A549 (cell line): ENCODE measurements around the gene TULP1. TPM values are rescaled to one million over a fixed set of nuclear protein-coding genes. Genes with fewer than 3 reads are reported as not detected.

Experiments used
- ATAC-seq, 2 experiments: fragments of 200-7000 bp in 1 of 2; fragments of >200 bp in 1 of 2; cut with Nextera tagmentation in 1 of 2; cut with Tn5 transposase in 1 of 2; 3 replicates each; pipeline versions ENCODE4 v1.8.0 to v1.9.1; 2018 to 2020; ENCODE audit warnings: mild to moderate bottlenecking in 1 of 2, moderate library complexity in 1 of 2
- CTCF ChIA-PET: fragments of 300-600 bp; sonication (Branson Sonifier 250); formaldehyde crosslinking; extraction: SDS; loops from one replicate; lab custom pipeline; 2021; ENCODE audit warnings: antibody characterized with exemption, inconsistent platforms; lab: Yijun Ruan, JAX
- POLR2A ChIA-PET: fragments of 350-600 bp; formaldehyde crosslinking; extraction: SDS; loops from one replicate; lab custom pipeline; 2021; ENCODE audit warnings: antibody characterized with exemption, inconsistent platforms; lab: Yijun Ruan, JAX
- DNase-seq, 2 experiments: peaks; one replicate each; pipeline versions ENCODE4 v3.0.0 to v3.0.0-alpha.2; 2011 to 2016; ENCODE audit warnings: low read depth in 1 of 2, low spot score in 1 of 2
- FAIRE-seq: peaks from 2 replicates; lab custom pipeline; 2011; peaks lifted over from hg19 to GRCh38; lab: Jason Lieb, UNC
- H3K27ac ChIP-seq, 2 experiments: fragments of >200 bp; sonication (Bioruptor Twin); formaldehyde crosslinking; 3 replicates each; pipeline ENCODE4 v1.5.1; 2016 to 2017
- H3K4me1 ChIP-seq: fragments of >200 bp; sonication (Bioruptor Twin); formaldehyde crosslinking; 3 replicates; pipeline ENCODE4 v1.6.1; 2016
- H3K4me2 ChIP-seq: fragments of >200 bp; sonication (Bioruptor Twin); formaldehyde crosslinking; 3 replicates; pipeline ENCODE4 v1.6.1; 2016
- H3K4me3 ChIP-seq: fragments of >200 bp; sonication (Bioruptor Twin); formaldehyde crosslinking; 3 replicates; pipeline ENCODE4 v1.5.1; 2016
- H3K9me3 ChIP-seq: fragments of >200 bp; sonication (Bioruptor Twin); formaldehyde crosslinking; 3 replicates; pipeline ENCODE4 v1.6.1; 2016
- BHLHE40 ChIP-seq: IDR thresholded peaks from 2 replicates; pipeline ENCODE4 v1.6.1; 2012; ENCODE audit warnings: low read depth, low read length, inconsistent platforms
- CBX2 ChIP-seq: fragments of 200-600 bp; sonication (generic); IDR thresholded peaks from 2 replicates; pipeline ENCODE4 v1.6.1; 2016; ENCODE audit warnings: low read depth, mild to moderate bottlenecking, borderline replicate concordance
- CBX8 ChIP-seq: fragments of 200-600 bp; sonication (generic); IDR thresholded peaks from 2 replicates; pipeline ENCODE4 v1.6.1; 2016
- CEBPB ChIP-seq, 2 experiments: fragments of >200 bp in 1 of 2; sonication (Bioruptor Twin) in 1 of 2; formaldehyde crosslinking in 1 of 2; IDR thresholded peaks; 2 replicates each; pipeline ENCODE4 v1.6.1; 2012 to 2016
- CHD2 ChIP-seq: fragments of 150-350 bp; IDR thresholded peaks from 2 replicates; pipeline ENCODE4 v1.6.1; 2014; ENCODE audit warnings: low read length; ENCODE audit not compliant: partially characterized antibody
- EHMT2 ChIP-seq: fragments of 200-600 bp; sonication (generic); IDR thresholded peaks from 2 replicates; pipeline ENCODE4 v1.6.1; 2016; ENCODE audit warnings: antibody characterized with exemption, low read depth, mild to moderate bottlenecking, moderate library complexity
- FOXS1 ChIP-seq: fragments of 250-450 bp; sonication (Bioruptor Pico); IDR thresholded peaks from 2 replicates; pipeline ENCODE4 v1.5.0; 2020; ENCODE audit warnings: mild to moderate bottlenecking, moderate library complexity
- HEYL ChIP-seq: fragments of 250-450 bp; sonication (Bioruptor Pico); IDR thresholded peaks from 2 replicates; pipeline ENCODE4 v1.8.0; 2021; ENCODE audit warnings: mild to moderate bottlenecking, moderate library complexity
- JUN ChIP-seq, 2 experiments: fragments of >200 bp; sonication (Bioruptor Twin); formaldehyde crosslinking; IDR thresholded peaks; 2 replicates in 1 of 2; 3 replicates in 1 of 2; pipeline ENCODE4 v1.6.1; 2016 to 2017
- KDM1A ChIP-seq: fragments of 200-600 bp; sonication (generic); IDR thresholded peaks from 2 replicates; pipeline ENCODE4 v1.6.1; 2016; ENCODE audit warnings: low read depth, mild to moderate bottlenecking
- MAZ ChIP-seq: fragments of 150-350 bp; IDR thresholded peaks from 2 replicates; pipeline ENCODE4 v1.6.1; 2014; ENCODE audit warnings: antibody characterized with exemption, low read depth, low read length, borderline replicate concordance
- PHF8 ChIP-seq: fragments of 200-600 bp; sonication (generic); IDR thresholded peaks from 2 replicates; pipeline ENCODE4 v1.6.1; 2016; ENCODE audit warnings: low read depth, mild to moderate bottlenecking, antibody characterized with exemption, moderate library complexity, borderline replicate concordance
- POLR2A ChIP-seq: IDR thresholded peaks from 2 replicates; pipeline ENCODE4 v1.6.1; 2012; ENCODE audit warnings: mild to moderate bottlenecking, low read length
- RAD21 ChIP-seq, 2 experiments: fragments of >200 bp in 1 of 2; sonication (Bioruptor Twin) in 1 of 2; formaldehyde crosslinking in 1 of 2; IDR thresholded peaks in 1 of 2; conservative IDR thresholded peaks in 1 of 2; 2 replicates in 1 of 2; 3 replicates in 1 of 2; pipeline ENCODE4 v1.6.1; 2012 to 2018; ENCODE audit warnings: inconsistent platforms in 1 of 2
- RARB ChIP-seq: fragments of 250-450 bp; sonication (Bioruptor Pico); IDR thresholded peaks from 2 replicates; pipeline ENCODE4 v1.8.0; 2021; ENCODE audit warnings: mild to moderate bottlenecking, moderate library complexity
- ZC3H11A ChIP-seq: fragments of 450-650 bp; IDR thresholded peaks from 2 replicates; pipeline ENCODE4 v1.6.1; 2014; ENCODE audit warnings: antibody characterized with exemption, mild to moderate bottlenecking
- ZFP36 ChIP-seq: fragments of 450-650 bp; IDR thresholded peaks from 2 replicates; pipeline ENCODE4 v1.6.1; 2014; ENCODE audit warnings: borderline replicate concordance; ENCODE audit not compliant: partially characterized antibody
- WGBS: methylation state at CpG from one replicate; pipeline ENCODE4 v1.1.6; 2017; ENCODE audit errors: missing lambda C conversion rate; 5-methylcytosine and 5-hydroxymethylcytosine counted together
- polyA plus RNA-seq, 4 experiments: library from polyadenylated mRNA; depleted of rRNA in 3 of 4; stranded (reverse); fragments of >200 nt; fragmentation: RNase III in 1 of 4; extraction: RNeasy Plus Mini Kit Qiagen cat#74134 plus additional on column Dnase treatment in 1 of 4; gene quantifications; 2 replicates in 3 of 4; 3 replicates in 1 of 4; pipeline ENCODE4 v1.2.3, GENCODE V29; 2011 to 2017
- TF ChIP-seq, protein P1 (sequence below): fragments of 250-450 bp; sonication (Bioruptor Pico); IDR thresholded peaks from 2 replicates; pipeline ENCODE4 v1.5.0; 2020; ENCODE audit warnings: low read depth, mild to moderate bottlenecking, moderate library complexity
- TF ChIP-seq, protein P2 (sequence below): fragments of 200-600 bp; sonication (generic); IDR thresholded peaks from 2 replicates; pipeline ENCODE4 v1.6.1; 2016; ENCODE audit warnings: antibody characterized with exemption, mild to moderate bottlenecking, moderate library complexity
- TF ChIP-seq, protein P3 (sequence below): fragments of >200 bp; sonication (Bioruptor Twin); formaldehyde crosslinking; IDR thresholded peaks from 2 replicates; pipeline ENCODE4 v1.6.1; 2016
- TF ChIP-seq, protein P4 (sequence below): fragments of >200 bp; sonication (Bioruptor Twin); formaldehyde crosslinking; IDR thresholded peaks from 3 replicates; pipeline ENCODE4 v1.5.1; 2016

Gene TULP1
- polyA plus RNA-seq, 2 of the 4 experiments (the other 2 are of a cell fraction): not detected

DNA sequence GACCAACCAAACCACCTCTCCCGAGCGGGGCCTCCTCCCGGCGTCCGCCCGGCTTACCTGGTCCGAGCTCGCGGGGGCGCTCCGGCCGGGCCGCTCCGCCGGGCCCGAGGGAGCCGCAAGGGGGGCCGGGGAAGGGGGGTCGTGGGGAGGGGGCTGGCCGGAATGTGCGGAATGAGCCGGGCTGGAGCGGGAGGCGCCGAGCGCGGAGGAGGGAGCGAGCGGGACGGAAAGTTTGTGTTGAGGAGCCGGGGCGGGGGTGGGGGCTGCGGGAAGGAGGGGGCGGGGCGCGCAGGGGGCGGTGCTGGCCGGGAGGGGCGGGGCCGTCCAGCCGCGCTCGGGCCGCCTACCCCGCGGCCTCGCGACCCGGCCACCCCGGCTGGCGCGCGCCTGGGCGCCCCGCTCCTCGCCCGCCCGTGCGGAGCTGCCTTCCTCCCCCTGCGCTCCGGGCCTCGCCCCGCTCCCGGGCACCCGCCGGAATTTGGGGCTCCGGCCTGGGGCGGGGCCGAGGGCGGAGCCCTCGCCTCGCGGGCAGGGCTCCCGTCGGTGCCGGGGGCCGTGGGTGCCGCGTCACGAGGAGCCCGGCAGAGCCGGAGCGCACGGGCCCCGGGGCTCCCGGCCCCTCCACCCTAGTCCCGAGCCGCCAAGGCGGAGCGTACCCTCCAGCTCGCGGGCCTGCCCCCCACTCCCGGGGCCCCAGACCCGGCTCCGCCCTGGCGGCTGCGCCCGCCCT lies 15.7 kb downstream of the TULP1 start, which contains the start of gene TEAD3:
Gene TEAD3, minus strand, starts transcription at position 239 of the 730 bp plus-strand sequence.
- H3K4me3 ChIP-seq: peak within 1 kb of the TSS; percentile 91

DNA sequence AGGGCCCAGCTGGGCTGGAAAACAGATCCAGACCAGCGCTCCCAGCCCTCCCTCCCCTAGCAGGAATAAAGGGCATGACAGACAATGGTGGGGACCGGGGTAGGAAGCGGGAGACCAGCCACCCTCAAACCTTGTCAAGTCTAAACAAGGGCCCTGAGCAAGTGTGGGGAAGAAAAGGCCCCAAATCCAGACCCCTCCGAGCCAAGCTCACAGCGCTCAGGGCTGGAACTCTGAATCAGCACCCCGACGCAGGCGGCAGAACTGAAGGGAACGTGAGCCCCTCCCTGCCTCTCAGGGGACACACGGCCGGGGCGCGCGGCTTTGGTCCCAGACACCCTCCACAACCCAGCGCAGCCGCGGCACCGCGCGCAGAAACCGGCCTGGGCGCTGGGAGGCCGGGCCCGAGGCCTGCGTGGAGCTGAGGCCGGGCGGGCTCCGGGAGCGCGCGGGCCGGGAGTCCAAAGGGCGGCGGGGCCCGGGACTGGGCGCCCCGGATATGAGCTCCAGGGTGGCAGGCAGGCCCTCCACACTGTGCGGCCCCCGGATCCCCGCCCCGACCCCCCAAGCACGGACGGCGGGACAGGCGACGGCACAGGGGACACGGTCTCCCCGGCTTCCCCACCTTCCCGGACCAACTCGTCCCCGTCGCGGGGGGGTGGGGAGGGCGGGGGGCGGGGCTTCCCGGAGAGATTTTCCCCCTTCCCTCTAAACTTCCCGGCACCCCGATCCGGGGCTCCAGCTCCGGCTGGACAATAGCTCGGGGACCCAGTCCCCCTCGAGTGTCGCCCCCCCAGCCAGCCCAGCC lies 16.5 kb downstream of the TULP1 start:
- Histone ChIP-seq H3K4me1 (peaks cover 11% of the 10 kb centered on the region; the same call in 1 of the 3 replicates), H3K4me2 (peak overlapping the region; percentile 86), H3K9me3 (no peaks in the 10 kb centered on the region), H3K4me3 (peak overlapping the region; percentile 91), H3K27ac (peak overlapping the region; percentile 78 to 95)
- POLR2A ChIA-PET: no interaction called here
- TF ChIP-seq PHF8 (0 out of 2 replicates have a peak, but pooled peaks have one; percentile 19), CEBPB (IDR thresholded peaks at IDR 0.05) (no peak)
- CTCF ChIA-PET: interaction anchor here (0.6 to 1.5 kb wide), 3 partner anchors 15 to 356 kb away, joined by 4 to 5 read pairs (median 4); no protein-coding TSS in a partner anchor
- DNase-seq: peak in 1 of 2 experiments; percentile 43
- 45% methylated on average over 6 of the region's 63 CpGs for WGBS
- peak; percentile 55 to 76 for ATAC-seq
- no peak for FAIRE-seq

More for the DNA sequence above, 15.7 kb downstream of the TULP1 start, which contains the start of gene TEAD3:
- Histone ChIP-seq H3K4me2 (peak within 1 kb of the TSS; percentile 86), H3K9me3 (no peaks in the 10 kb centered on the region), H3K27ac (peak within 1 kb of the TSS; percentile 78 to 95), H3K4me1 (peaks cover 11% of the 10 kb centered on the region; the same call in 1 of the 3 replicates)
- WGBS: no CpG with 5 or more reads among the region's 98 CpGs
- no peak for FAIRE-seq
- ATAC-seq: peak; percentile 49 to 60
- peak in 1 of 2 experiments; percentile 63 for DNase-seq
- ChIA-PET CTCF (interaction anchor here (0.6 to 1.5 kb wide), 3 partner anchors 16 to 357 kb away, joined by 4 to 5 read pairs (median 4); no protein-coding TSS in a partner anchor), POLR2A (interaction anchor here (0.6 kb wide), 2 partner anchors 196 to 250 kb away, joined by 5 read pairs; no protein-coding TSS in a partner anchor)
- TF ChIP-seq CHD2 (no peak), BHLHE40 (no peak), ZC3H11A (no peak), RAD21 (conservative IDR thresholded peaks at IDR 0.05 in 1 of 2, IDR thresholded peaks at IDR 0.05 in 1 of 2) (no peak), KDM1A (no peak), RARB (CRISPR knock-in tag) (no peak), EHMT2 (no peak), CBX8 (no peak), JUN (IDR thresholded peaks at IDR 0.05) (peak in 1 of 2 experiments; percentile 29; a peak in 2 of 5 replicates), HEYL (CRISPR knock-in tag) (no peak), POLR2A (peak; percentile 20; the same call in 1 of the 2 replicates), MAZ (no peak), ZFP36 (no peak), FOXS1 (CRISPR knock-in tag) (no peak), CBX2 (no peak)
- TF ChIP-seq, protein P1, sequence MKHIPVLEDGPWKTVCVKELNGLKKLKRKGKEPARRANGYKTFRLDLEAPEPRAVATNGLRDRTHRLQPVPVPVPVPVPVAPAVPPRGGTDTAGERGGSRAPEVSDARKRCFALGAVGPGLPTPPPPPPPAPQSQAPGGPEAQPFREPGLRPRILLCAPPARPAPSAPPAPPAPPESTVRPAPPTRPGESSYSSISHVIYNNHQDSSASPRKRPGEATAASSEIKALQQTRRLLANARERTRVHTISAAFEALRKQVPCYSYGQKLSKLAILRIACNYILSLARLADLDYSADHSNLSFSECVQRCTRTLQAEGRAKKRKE (CRISPR knock-in tag): no peak
- TF ChIP-seq, protein P2, sequence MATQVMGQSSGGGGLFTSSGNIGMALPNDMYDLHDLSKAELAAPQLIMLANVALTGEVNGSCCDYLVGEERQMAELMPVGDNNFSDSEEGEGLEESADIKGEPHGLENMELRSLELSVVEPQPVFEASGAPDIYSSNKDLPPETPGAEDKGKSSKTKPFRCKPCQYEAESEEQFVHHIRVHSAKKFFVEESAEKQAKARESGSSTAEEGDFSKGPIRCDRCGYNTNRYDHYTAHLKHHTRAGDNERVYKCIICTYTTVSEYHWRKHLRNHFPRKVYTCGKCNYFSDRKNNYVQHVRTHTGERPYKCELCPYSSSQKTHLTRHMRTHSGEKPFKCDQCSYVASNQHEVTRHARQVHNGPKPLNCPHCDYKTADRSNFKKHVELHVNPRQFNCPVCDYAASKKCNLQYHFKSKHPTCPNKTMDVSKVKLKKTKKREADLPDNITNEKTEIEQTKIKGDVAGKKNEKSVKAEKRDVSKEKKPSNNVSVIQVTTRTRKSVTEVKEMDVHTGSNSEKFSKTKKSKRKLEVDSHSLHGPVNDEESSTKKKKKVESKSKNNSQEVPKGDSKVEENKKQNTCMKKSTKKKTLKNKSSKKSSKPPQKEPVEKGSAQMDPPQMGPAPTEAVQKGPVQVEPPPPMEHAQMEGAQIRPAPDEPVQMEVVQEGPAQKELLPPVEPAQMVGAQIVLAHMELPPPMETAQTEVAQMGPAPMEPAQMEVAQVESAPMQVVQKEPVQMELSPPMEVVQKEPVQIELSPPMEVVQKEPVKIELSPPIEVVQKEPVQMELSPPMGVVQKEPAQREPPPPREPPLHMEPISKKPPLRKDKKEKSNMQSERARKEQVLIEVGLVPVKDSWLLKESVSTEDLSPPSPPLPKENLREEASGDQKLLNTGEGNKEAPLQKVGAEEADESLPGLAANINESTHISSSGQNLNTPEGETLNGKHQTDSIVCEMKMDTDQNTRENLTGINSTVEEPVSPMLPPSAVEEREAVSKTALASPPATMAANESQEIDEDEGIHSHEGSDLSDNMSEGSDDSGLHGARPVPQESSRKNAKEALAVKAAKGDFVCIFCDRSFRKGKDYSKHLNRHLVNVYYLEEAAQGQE: no peak
- TF ChIP-seq, protein P3, sequence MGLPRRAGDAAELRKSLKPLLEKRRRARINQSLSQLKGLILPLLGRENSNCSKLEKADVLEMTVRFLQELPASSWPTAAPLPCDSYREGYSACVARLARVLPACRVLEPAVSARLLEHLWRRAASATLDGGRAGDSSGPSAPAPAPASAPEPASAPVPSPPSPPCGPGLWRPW: no peak
- TF ChIP-seq, protein P4, sequence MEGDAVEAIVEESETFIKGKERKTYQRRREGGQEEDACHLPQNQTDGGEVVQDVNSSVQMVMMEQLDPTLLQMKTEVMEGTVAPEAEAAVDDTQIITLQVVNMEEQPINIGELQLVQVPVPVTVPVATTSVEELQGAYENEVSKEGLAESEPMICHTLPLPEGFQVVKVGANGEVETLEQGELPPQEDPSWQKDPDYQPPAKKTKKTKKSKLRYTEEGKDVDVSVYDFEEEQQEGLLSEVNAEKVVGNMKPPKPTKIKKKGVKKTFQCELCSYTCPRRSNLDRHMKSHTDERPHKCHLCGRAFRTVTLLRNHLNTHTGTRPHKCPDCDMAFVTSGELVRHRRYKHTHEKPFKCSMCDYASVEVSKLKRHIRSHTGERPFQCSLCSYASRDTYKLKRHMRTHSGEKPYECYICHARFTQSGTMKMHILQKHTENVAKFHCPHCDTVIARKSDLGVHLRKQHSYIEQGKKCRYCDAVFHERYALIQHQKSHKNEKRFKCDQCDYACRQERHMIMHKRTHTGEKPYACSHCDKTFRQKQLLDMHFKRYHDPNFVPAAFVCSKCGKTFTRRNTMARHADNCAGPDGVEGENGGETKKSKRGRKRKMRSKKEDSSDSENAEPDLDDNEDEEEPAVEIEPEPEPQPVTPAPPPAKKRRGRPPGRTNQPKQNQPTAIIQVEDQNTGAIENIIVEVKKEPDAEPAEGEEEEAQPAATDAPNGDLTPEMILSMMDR: peak; percentile 18; the same call in 1 of the 3 replicates
